Fibroblast of pulmonary artery (primary cell): ENCODE measurements around the gene RELN.

Experiments
- DNase-seq: peaks from one replicate; pipeline ENCODE4 v3.0.0-alpha.2; 2010; ENCODE audit warnings: low read depth
- H3K4me3 ChIP-seq: replicated peaks from 2 replicates; pipeline ENCODE4 v1.5.1; 2011; ENCODE audit warnings: low read depth, mild to moderate bottlenecking, control low read depth, low read length, moderate library complexity
- TF ChIP-seq, protein P1 (sequence below): IDR thresholded peaks from 2 replicates; pipeline ENCODE4 v1.5.1; 2011; ENCODE audit warnings: mild to moderate bottlenecking, control low read depth, low read length, inconsistent platforms; ENCODE audit errors: missing control alignments

RELN gene

DNA sequence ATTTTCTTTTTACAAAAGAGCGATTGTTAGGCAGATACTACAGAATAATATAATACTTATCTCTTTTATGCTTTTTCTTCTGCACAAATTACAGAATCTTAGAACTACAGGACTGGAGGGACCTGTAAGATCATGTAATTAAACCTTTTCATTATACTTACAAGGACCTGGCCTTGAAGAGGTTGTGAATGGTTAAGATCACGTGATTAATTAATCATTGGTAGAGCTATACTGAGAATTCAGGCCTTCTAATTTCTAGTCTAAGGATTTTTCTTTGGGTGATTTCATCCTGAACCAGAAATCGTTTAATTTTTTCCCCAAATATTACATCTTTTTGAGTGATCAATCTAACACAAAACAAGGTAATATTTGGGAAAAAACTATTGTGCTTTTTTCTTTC, 379.7 kb downstream of the RELN start:
- DNase-seq, result no peak
- TF ChIP-seq, protein P1, sequence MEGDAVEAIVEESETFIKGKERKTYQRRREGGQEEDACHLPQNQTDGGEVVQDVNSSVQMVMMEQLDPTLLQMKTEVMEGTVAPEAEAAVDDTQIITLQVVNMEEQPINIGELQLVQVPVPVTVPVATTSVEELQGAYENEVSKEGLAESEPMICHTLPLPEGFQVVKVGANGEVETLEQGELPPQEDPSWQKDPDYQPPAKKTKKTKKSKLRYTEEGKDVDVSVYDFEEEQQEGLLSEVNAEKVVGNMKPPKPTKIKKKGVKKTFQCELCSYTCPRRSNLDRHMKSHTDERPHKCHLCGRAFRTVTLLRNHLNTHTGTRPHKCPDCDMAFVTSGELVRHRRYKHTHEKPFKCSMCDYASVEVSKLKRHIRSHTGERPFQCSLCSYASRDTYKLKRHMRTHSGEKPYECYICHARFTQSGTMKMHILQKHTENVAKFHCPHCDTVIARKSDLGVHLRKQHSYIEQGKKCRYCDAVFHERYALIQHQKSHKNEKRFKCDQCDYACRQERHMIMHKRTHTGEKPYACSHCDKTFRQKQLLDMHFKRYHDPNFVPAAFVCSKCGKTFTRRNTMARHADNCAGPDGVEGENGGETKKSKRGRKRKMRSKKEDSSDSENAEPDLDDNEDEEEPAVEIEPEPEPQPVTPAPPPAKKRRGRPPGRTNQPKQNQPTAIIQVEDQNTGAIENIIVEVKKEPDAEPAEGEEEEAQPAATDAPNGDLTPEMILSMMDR, result no peak
- no peak overlapping the region for H3K4me3 ChIP-seq

DNA sequence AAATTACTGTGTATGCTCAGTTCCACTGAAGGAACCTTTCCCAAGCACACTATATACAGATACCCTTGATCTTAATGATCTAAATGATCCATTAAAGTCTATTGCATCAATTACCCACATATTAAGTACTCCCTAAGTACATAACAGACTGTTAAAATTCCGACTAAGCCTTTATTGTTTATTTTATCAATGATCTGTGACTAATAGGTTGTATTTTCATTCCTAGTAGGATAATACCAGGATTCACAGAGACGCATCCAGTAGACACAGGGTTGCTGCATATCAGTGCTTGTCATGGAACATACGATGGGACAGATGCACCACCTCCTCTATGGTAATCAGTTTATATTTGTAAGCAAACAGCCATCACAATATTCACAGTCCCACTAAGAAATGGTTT, 383.8 kb downstream of the RELN start:
- no peak overlapping the region for H3K4me3 ChIP-seq
- no peak for DNase-seq
- TF ChIP-seq, protein P1, result no peak

DNA sequence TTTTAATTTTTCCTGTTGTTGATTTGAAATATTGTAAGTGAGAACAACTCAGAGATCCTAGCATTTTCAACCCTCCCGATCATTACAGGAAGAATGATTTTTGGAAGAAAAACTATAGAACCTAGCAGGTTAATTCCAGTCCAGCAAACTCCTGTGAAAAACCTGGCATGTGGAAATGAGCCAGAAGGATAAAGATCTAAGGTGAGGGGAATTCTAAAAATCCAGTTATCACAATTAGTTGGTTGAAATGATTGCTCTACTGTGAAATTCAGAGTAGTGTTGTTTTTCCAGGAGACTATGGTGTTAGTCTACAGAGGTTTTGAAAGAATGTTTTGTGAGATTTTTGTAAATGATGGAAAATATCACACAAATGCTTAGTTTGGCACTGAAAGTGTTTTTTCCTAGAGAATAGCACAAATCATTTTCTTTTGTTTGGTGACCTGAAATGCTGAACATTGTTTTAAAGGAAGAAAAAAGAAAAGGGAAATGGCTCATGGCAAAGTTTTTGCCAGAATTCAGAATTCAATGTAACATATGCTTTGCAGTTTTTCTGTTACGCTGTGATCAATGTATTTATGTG, 391.0 kb downstream of the RELN start:
- TF ChIP-seq, protein P1, result no peak
- no peak for DNase-seq
- H3K4me3 ChIP-seq, result no peak overlapping the region

DNA sequence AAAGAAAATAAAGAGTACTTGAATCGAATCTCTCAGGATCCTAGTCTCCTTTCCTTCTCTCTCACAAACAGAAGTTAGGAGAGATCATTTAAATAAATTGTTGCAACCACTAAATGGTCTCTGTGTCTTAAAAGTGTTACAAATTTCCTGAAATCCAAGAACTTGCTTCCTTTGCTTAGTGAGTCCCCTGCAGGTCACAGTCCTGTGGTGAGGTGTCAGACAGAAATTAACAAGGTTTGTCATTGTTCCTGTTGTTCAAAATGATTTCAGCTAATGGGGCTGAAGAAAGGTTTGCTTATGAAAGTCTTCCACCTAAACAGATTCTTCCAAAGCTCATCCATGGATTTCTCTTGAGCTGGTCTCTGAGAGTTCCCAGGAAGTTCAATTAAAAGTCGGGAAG, 391.9 kb downstream of the RELN start:
- DNase-seq, result no peak
- no peak overlapping the region for H3K4me3 ChIP-seq
- TF ChIP-seq, protein P1, result no peak

DNA sequence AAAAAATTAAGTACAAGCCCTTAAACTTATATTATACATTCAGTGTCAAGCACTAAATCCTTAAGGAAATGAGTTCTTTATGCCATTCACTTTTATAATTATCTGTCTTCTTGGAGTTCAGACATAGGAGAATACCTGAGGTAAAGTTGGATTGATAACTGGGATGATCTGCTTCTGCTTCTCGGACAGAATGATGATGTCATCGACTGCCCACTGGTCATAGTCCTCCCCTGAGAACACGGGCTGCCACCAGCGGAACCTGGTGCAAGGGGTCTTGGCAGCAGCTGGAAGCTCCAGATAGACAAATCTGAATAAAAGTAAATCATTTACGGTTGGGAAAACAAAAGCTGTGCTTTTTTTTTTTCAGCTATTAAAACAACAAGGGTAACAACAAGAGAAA, 395.3 kb downstream of the RELN start:
- DNase-seq, result no peak
- no peak overlapping the region for H3K4me3 ChIP-seq
- TF ChIP-seq, protein P1, result no peak

DNA sequence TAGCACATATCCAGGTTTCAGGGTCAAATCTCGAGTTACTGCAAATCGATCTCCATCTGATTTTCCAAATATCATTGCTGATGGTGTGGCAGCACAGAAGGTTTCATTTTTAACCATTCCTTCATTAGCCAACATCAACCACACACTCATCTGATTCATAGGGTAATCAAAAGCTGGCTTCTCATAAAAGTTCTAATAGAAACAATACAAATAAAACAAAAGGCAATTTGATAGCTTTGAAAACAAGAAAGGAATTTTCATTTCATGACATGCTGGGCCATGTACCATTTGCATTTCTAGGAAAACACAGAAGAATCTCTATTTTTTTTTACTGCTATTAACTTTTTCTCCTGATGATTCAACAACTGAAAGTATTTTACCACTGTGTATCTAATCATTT, 395.8 kb downstream of the RELN start:
- TF ChIP-seq, protein P1, result no peak
- DNase-seq, result no peak
- H3K4me3 ChIP-seq, result no peak overlapping the region

DNA sequence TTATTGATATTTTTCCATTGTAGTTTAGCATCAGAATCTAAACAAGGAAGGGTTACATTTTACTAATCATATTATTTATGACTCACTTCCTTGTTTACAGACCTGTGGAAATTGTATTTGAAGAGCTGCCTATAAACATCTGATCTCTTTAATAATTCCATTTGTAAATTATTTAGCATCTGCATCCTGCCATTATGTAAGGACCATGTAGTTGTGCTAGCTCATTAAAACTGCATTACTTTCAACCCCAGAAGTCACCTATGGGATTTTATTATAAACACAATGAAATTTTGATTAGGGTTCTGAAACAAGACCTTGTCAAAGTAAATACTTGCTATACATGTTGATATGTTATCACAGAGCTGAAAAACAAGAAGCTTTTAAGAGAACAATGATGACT, 396.6 kb downstream of the RELN start:
- TF ChIP-seq, protein P1, result no peak
- H3K4me3 ChIP-seq, result no peak overlapping the region
- no peak for DNase-seq
